GM10847 (cell line): ENCODE data around the gene SCGB1D4.

Experiments used
- POLR2A ChIP-seq: IDR thresholded peaks from 2 replicates; pipeline ENCODE4 v1.6.1; 2011; ENCODE audit not compliant: insufficient read length; ENCODE audit errors: extremely low read depth

SCGB1D4 gene

GRCh38 chr11:62273284-62273683, 25.6 kb downstream of the SCGB1D4 start:
- no peak for TF ChIP-seq POLR2A

GRCh38 chr11:62269654-62270278, 29.1 kb downstream of the SCGB1D4 start, which contains the start of gene SCGB2A2:
Gene SCGB2A2, plus strand, starts transcription at chr11:62270158. Its CDS starts 59 bp downstream, at chr11:62270217.
- no peak for TF ChIP-seq POLR2A

- no peak for TF ChIP-seq POLR2A
Observed at GRCh38 chr11:62267576-62267975, 31.3 kb downstream of the SCGB1D4 start.

- TF ChIP-seq POLR2A: no peak
Observed at GRCh38 chr11:62267050-62267449, 31.8 kb downstream of the SCGB1D4 start.

GRCh38 chr11:62266558-62266957, 32.3 kb downstream of the SCGB1D4 start:
- TF ChIP-seq POLR2A: no peak

GRCh38 chr11:62264004-62264403, 34.9 kb downstream of the SCGB1D4 start:
- no peak for TF ChIP-seq POLR2A

GRCh38 chr11:62260261-62260953, 38.5 kb downstream of the SCGB1D4 start:
- TF ChIP-seq POLR2A: no peak

- TF ChIP-seq POLR2A: no peak
Observed at GRCh38 chr11:62256281-62256680, 42.6 kb downstream of the SCGB1D4 start.

- no peak for TF ChIP-seq POLR2A
Observed at GRCh38 chr11:62253999-62254542, 44.8 kb downstream of the SCGB1D4 start.

GRCh38 chr11:62251698-62252097, 47.2 kb downstream of the SCGB1D4 start:
- TF ChIP-seq POLR2A: no peak
